ENCODE measurements around the gene KIF21B.

GRCh38 chr1:201060586-201060985 is 37.1 kb upstream of the KIF21B start:
- TF ChIP-seq POLR2A (IDR thresholded peaks at IDR 0.05; ENCODE audit: low read depth, low read length) (no peak), POLR2AphosphoS5 (IDR thresholded peaks at IDR 0.05; ENCODE audit: low read depth, low read length) (no peak)
